Activated CD4-positive, alpha-beta T cell treated with anti-CD3 and anti-CD28 coated beads, Interleukin-2, Interleukin-4, amounts not matched to agents 100 ng/mL and 50 ng/mL, durations not matched to agents 16 hours and 8 hours (primary cell): ENCODE measurements around the gene INPP5D.
"Not testable (repeated sequence)": the region's sequence is repeated elsewhere in the genome, so short reads cannot be mapped to it uniquely, and the experiment has no call there.

Source experiments
- DNase-seq: peaks from one replicate; pipeline ENCODE4 v3.0.0-alpha.2; 2020; ENCODE audit warnings: low spot score

Gene INPP5D

GRCh38 chr2:233143700-233144331 lies 83.7 kb downstream of the INPP5D start:
- no peak for DNase-seq

- DNase-seq: no peak
Observed at GRCh38 chr2:233145726-233146125, 85.6 kb downstream of the INPP5D start.

- no peak for DNase-seq
Observed at GRCh38 chr2:233146194-233146593, 86.1 kb downstream of the INPP5D start.

DNA sequence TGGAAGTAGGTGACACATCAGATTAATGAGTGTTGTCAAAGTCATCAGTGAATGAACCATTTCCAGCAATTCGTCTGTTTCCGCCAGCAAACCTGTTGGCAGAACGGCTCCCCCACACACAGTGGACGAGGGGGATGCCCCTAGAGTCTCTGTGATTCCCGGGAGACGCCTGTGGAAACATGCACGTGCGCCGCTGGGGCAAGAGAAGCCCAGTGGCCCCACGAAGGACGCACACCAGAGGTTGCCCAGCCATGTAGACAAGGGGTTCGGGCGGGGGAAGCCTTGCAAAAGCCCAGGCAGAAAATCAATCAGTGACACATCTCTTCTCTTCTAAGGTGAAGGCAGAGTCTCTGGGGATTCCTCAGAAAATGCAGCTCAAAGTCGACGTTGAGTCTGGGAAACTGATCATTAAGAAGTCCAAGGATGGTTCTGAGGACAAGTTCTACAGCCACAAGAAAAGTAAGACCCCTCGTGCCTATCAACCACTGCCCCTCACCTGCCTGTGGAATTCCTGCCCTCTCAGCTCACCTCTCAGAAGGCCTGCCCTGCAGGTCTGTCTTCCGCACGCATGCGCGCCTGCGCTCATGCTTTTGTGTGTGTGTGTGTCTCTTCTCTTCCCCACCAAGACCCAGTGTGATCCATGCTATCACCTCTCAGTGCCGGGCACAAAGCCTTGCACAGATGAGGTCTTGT lies 87.1 kb downstream of the INPP5D start:
- DNase-seq: no peak

GRCh38 chr2:233147829-233148167 lies 87.7 kb downstream of the INPP5D start:
- no peak for DNase-seq

DNA sequence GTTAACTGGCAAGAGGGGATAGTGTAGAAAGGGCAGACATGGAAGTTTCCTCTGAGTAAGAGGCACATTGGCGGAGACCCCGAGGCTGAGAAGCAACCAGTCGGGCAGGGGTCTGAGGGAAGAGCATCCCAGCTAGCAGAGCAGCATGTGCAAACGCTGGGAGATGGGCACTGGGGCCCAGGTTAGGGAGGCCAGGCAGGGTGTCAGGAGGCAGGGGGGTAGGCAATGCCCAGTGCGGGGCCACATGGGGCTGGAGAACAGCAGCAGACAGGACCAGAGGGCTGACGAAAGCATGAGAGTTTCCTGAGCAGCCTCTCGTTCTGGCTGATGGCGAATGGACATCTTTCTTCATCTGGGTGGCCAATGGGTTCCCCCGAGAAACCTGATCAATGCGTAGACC lies 88.2 kb downstream of the INPP5D start:
- DNase-seq: no peak

DNA sequence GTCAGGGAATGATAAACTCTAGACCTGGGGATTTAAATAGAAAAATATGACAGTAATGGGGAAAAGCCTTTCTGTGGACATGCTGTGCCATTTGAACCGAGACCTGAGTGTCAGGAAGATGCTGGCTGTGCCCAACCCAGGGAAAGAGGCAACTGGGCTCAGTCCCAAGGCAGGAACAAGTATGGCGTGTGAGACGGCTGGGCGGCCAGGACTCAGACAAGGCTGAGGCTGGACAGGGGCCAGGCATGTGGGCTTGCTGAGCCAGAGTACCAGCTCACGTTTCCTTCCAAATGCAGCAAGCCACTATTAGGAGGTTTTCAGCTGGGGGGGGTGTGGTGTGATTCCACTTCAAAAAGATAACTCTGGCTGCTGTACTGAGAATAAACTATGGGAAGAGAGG lies 92.4 kb downstream of the INPP5D start:
- no peak for DNase-seq

DNA sequence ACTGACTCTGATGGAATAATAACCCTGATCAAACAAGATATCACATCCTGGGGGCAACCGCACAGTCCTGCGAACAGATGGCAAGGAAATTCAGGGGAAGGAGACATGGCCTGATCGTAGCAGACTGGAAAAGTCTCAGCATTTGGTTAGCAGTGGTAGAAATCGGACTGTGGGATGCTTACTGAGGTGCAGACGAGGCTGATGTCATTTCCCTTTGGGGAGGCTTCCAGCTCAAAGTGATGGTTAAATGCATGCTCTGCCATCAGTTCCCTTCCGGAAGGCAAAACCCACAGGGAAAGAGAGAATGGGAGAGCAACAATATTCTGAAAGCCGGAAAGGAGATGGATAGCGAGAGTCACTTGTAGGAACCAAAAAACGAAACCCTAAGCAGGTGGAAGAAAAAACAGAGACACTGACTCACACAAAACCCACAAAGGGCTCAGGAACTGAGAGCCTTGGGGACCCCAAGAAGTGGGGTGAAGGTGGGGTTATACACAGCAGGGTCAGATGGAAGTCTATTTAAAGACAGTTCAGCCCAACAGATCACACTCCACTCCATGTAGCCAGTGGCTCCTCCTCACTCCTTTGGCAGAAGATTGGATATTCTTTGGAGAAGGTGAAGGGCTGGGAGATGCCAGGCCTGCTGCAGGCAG lies 93.1 kb downstream of the INPP5D start:
- DNase-seq: no peak

DNA sequence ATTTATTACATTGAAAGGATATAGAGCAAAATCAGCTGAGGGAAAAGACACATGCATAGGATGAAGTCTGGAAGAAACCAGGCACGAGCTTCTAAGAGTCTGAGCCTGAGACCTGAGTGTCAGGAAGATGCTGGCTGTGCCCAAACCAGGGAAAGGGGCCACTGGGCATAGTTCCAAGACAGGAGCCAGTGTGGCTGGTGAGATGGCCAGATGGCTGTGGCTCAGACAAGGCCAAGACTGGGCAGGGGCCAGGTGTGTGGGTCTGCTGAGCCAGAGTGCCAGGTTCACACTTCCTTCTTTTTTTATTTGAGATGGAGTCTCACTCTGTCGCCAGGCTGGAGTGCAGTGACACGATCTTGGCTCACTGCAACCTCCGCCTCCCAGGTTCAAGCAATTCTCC lies 95.9 kb downstream of the INPP5D start:
- DNase-seq: no peak

- not testable (repeated sequence) for DNase-seq
Observed at GRCh38 chr2:233156461-233156860, 96.3 kb downstream of the INPP5D start.

DNA sequence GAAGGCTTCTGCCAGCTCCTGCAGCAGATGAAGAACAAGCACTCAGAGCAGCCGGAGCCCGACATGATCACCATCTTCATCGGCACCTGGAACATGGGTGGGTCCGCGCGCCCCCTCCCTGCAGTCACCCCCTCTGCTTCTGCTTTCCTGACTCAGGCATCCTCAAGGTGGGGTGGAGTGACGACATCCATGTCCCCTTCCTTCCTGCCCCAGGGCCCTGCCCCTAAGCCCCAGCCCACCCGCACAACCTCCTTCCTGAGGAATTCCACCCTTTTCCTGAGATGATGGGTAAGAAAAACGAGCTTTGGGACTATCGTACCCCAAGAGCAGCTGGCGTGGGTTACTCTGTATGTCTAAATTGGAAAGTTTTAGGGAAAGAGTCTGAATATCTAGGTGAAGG lies 101.6 kb downstream of the INPP5D start:
- DNase-seq: no peak

DNA sequence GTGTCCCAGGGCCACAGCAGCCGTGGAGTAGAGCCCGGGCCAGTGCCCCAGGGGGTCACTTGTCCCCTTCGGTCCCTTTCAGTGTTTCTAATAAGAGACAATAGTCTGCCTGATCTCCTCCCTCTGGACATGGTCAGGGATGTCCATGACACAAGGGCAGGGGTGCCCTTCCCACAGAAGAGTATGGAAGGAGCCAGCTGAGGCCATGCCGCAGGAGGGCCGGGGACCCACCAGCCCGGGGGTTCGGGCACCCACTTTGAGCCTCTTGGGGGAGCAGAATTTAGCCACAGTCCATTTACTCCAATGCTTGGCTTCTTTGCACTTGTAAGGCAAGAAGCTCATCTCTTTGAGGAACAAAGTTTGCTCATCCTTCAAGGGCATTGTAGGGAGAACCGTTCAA lies 102.6 kb downstream of the INPP5D start:
- no peak for DNase-seq

DNA sequence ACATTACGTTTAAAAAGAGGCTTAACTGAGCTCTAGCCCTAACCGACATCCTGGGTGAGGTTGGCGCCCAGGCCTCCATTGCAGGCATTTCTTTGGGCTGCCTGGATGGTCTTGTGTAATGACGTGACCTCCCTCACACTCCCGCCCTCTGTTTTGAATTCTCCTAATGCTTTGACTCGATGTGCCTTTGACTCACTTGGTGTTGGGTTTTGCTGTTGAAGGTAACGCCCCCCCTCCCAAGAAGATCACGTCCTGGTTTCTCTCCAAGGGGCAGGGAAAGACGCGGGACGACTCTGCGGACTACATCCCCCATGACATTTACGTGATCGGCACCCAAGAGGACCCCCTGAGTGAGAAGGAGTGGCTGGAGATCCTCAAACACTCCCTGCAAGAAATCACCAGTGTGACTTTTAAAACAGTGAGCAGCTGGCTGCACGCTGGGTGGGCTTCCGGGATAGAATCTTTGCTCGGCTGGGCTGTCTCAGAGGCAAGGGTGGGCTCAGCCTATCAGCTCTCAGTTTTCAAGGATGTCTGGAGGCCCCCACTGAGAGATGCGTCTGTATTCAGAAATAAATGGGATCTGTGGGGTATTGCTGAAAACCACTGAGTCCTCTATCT lies 103.5 kb downstream of the INPP5D start:
- DNase-seq: no peak

GRCh38 chr2:233164128-233164635 lies 104.0 kb downstream of the INPP5D start:
- no peak for DNase-seq

DNA sequence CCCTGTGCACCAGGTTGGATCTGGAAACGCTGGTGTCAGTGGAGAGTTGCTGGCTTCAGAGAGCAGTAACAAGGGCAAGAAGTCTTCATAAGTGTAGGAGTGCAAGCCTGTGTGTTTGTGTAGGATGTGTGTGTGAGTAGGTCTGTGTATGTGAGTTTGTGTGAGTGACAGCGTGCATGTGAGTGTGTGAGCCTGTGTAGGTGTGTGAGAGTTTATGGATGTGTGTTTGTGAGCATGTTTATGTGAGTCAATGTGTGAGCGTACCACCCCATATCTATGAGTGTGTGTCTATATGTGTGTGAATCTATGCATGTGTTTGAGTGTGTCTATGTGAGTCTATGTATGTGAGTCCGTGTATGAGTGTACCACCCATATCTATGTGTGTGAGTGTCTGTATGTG lies 104.8 kb downstream of the INPP5D start:
- no peak for DNase-seq

- DNase-seq: no peak
Observed at GRCh38 chr2:233165543-233165894, 105.4 kb downstream of the INPP5D start.

DNA sequence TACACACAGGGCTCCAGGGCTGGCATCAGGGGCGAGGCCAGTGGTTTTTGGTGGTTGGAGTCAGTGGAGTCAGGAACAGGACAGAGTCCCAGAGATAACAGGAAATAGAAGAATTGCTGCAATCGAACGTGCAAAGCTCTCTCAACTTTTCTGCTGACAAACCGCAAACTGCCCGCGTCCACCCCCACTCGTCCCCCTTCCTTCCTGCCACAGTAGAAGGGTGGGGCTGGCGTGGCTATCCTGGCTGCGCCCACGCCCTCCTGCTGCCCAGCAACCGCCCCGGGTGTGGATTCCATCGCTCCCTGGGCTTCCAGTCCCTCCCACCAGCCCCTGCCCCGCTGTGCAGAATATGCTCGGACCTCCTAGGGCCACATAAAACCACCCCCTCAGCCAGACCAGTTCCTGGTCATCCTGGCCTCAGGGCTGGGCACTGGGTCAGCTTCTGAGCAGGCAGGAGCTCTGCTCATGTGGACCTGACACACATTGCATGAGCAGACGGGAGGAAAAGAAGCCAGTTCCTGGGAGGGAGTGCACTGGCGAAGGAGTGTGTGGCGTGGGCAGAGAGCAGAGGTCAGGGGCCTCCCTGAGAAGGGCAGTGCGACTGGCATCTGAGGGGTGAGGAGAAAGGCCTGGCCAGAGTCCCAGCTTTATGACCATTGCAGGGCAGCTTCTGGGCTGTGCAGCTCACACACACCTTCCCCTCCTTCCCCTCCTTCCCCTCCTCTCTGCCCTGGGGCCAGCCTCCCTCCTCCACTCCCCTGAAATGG lies 105.9 kb downstream of the INPP5D start:
- DNase-seq: peak; percentile 46

- no peak for DNase-seq
Observed at GRCh38 chr2:233168445-233168844, 108.3 kb downstream of the INPP5D start.

GRCh38 chr2:233168919-233169318 lies 108.8 kb downstream of the INPP5D start:
- no peak for DNase-seq

- DNase-seq: no peak
Observed at GRCh38 chr2:233171344-233171743, 111.2 kb downstream of the INPP5D start.

GRCh38 chr2:233173115-233173514 lies 113.0 kb downstream of the INPP5D start:
- DNase-seq: no peak

DNA sequence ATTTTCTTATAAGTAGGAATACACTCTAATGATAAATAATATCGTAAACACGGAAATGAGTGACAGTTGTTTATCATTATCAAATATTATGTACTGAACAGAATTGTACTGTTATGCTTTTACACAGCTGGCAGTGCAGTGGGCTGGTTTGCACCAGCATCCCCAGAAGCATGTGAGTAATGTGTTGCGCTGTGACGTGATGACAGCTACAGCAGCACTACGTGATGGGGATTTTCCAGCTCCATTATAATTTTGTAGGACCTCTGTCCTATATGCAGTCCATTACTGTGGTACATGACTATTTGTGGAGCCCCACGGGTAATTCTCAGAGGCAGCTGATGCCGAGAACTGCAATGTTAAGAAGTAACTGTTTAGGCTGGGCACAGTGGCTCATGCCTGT lies 114.0 kb downstream of the INPP5D start:
- DNase-seq: no peak
